Measurements from ENCODE around the gene PYGM.

Gene PYGM

GRCh38 chr11:64735725-64736259 lies 24.0 kb downstream of the PYGM start:
- DNase-seq (ENCODE audit: low read depth), result no peak

GRCh38 chr11:64734811-64735724 lies 24.7 kb downstream of the PYGM start:
- DNase-seq (ENCODE audit: low read depth), result no peak

- no peak for DNase-seq (ENCODE audit: low read depth)
Measured at GRCh38 chr11:64731601-64732000, 28.2 kb downstream of the PYGM start.

GRCh38 chr11:64729851-64730382 lies 29.9 kb downstream of the PYGM start:
- DNase-seq (ENCODE audit: low read depth), result no peak

DNA sequence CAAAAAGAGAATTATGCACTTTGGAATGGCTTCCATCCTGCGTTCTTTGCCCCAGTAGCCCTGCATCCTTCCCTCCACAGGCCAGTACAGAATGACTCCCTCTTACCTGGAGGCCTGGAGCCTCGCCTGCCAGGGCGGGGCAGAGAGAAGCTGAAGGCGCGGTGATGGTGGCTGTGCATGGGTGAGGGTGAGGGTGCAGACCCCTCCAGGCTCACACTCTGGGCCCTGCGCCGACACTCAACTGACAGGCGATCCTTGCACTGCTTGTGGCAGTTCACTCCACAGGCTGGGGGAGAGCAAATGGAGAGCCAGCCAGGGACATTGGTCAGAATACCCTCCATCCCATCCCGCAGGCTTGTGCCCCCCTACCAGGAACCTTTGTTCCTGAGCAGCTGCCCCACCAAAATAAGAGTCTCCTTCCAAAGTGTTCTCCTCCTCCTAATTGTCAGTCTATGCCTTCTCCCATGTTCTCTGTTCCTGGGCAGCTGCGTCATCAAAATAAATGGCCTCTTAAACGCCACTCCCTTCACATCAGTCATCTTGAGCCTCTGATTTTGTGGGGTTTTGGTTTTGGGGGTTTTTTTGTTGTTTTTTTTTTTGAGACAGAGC lies 30.9 kb downstream of the PYGM start:
- no peak for DNase-seq (ENCODE audit: low read depth)

GRCh38 chr11:64726867-64727530 lies 32.8 kb downstream of the PYGM start:
- no peak for DNase-seq (ENCODE audit: low read depth)

DNA sequence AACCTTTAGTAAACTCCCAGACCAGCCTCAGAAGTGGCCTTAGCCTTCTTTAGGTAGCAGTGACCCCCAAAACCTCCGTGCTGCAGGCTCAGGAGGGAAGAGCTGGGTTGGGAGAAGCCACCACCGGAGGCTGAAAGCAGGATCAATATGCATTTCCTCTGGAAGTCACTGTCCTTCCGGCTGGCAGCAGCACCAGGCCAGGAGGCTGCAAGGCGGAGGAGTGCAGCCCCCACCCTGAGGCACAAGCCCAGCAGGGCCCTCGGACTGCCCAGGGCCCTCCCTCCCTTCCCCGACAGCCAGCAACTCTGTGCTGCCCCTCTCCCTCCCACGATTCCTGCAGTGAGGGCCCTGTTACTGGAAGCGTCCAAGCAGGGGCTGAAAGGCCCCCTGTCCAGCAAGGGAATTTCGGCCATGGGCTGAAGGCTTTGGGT lies 33.5 kb downstream of the PYGM start:
- no peak for DNase-seq (ENCODE audit: low read depth)

GRCh38 chr11:64724863-64725532 lies 34.8 kb downstream of the PYGM start:
- DNase-seq (ENCODE audit: low read depth), result no peak

- no peak for DNase-seq (ENCODE audit: low read depth)
Measured at GRCh38 chr11:64723907-64724862, 35.6 kb downstream of the PYGM start.

DNA sequence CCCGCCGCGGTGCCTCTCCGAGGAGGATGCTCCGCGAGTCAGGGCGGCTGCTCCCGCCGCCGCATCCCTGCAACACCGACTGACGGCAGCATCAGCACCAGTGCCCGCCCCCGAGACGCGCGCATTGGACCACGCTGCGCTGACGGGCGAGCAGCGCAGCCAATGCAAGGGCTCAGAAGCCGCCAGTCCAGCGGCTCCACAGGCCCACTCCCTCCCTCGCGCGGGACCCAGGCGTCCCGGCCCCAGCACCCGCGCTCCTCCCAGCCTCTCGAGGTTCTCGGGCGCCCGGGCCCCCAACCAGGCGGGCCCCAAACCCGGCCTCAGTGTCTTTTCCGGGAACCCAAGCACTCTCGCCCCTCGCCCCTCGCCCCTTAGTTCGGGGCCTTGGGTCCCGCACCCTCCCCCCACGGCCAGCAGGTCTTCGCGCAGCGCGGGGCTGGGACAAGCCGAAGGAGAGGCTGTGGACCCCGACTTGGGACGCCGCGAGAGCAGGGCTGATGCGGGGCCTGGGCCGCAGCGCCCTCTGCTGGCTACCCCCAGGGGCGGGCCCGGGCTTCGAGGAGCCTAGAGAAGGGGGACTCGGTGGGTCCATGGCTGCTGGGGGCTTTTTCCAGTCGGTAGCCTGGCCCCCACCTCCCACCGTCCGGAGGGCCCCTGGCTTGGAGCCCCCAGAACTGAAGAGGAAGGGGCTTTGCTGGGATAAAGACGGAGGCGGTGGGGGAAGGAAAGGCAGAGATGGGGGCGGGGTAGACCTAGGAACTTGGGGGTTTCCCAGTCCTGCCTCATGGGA lies 36.5 kb downstream of the PYGM start, which contains the start of gene NRXN2:
Gene NRXN2 (minus strand): TSS at position 81 of the 790 bp plus-strand sequence. CDS start 9,498 bp downstream, outside the sequence.
- DNase-seq (ENCODE audit: low read depth), result peak; percentile 74

DNA sequence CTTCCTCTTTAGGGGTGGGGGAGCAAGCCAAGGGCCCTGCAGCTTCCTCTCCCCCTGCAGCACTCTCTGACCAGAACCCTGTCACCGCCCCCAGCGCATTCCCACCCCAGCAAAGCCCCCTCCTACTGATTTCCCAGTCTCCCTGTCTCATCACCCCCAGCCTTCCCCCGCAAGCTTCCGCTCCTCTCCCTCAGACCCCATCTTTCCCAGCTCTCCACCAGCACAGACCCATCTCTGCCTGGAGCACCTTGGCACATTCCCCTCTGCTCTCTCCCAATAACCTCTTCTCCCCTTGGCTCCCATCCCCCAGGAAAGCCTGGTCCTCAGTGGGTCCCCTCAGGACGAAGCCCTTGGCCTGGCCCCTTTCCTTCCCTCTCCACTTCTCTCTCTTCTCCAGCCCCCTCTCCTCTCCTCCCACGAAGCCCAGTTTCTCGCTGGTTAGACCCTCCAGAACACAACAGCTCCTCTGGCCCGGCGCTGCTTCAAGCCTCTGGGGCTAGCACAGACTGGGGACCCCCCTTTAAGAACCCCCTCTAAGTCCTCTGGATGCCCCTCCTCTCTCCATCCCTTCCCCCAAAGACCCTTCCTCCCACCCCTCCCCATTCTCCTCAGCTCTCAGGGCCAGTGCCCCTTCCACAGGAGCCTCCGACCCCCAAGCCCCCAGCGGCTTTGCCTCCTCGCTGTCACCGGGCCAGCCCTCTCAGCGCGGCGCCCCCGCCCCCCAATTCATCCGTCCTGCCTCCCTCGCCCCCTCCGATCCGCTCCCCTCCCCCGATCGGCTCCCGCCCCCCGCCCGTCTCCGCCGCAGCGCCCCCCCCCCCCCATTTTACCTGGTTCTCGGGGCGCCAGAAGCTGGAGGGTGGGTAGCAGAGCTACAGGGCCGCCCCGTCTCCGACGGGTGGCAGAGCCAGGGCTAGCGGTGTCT lies 37.4 kb downstream of the PYGM start:
- DNase-seq (ENCODE audit: low read depth), result no peak

- DNase-seq (ENCODE audit: low read depth), result no peak
Measured at GRCh38 chr11:64721359-64721699, 38.4 kb downstream of the PYGM start.

DNA sequence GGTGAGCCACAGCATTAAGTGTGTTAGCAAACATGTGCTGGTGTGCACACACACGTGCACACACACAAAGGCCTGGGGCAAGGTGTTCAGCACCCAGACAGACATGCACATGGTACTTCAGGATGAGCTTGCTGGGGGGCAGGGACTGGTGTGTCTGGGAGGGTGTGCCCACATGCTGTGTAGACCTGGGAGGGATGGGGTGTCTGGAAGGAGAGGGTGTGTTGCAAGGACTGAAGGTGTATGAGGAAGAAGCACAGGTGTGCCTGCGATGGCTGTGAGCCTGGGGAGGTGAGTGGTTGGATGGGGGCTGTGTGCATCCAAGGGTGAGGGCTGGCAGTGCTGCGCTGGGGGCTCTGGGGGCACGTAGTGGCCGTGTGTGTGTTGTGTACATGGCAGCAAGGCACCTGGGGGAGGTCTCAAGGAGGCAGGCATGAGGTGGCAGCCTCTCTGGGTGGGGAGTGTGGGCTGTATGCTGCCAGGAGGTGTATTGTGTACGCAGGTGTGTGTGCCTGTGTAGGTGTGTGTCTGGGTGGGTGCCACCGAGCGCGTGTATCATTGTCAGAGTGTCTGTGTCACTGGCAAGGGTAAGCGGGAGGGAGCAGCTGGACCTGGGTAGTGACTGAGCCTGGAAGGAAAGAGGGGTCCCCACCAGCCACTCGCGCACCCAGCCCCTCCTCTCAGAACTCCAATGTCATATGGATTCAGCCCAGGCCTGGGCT lies 39.0 kb downstream of the PYGM start:
- no peak for DNase-seq (ENCODE audit: low read depth)

- DNase-seq (ENCODE audit: low read depth), result no peak
Measured at GRCh38 chr11:64720167-64720566, 39.6 kb downstream of the PYGM start.

DNA sequence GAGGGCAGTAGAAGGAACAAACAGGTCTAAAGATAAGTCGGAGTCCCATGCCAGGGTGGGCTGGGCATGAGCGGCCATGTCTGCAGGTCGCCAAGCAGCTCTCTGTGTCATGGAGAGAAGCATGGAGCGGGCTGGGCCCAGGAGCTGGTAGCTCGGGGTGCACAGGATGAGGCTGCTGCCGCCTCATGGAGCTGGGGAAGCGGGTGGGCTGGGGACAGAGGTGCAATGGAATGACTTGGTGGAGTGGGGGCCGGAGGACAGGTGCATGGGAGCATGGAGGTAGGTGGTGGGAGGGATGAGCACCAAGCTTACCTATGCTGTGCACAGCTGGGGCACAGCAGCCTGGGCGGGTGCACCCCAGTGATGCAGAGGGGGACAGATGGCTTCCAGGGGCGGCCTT lies 40.4 kb downstream of the PYGM start:
- no peak for DNase-seq (ENCODE audit: low read depth)

DNA sequence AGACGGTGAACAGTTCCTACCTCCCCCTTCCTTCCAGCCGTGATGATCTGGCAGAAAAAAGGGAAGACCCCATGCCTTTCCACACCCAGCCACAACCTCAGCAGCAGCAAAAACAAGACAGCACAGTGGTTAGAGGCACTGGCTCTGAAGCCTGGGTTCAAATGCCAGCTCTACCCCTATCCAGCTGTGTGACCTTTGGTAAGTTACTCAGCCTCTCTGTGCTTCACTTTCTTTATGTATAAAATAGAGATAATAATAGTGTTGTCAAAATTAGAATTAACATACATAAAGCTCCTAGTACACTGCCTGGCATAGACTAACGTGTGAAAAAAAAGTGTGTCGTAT lies 41.0 kb downstream of the PYGM start:
- DNase-seq (ENCODE audit: low read depth), result no peak

DNA sequence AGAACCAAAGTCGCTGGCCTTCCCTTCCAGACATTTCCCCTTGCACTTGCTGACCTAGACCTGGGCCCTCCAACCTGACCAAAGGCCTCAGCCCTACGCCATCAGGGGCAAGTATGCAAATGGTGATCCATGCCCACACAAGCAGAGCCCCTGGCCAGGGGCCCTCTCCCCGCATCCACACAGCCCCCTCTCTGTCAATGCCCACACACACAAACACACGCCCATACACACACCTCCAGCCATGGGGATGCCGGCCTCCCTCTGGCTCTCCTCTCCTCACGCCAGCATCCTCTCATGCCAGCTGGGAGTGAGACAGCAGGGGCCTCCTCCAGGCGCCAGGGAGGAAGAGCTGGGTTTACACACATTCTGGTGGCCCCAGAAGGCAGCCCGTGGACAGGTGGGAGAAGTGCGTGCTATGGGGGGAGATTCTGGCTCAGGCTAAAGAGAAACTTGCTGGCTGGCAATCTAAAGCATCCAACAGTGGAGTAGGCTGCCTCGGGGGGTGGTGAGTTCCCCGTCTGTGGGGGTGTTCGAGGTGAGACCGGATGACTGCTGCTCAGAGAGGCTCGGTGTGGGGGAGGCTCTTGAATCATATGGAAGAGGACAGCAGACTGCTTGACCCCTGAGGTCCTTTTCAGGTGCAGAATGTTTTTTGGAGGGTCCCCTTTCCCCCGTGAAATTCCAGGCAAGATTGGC lies 41.5 kb downstream of the PYGM start:
- no peak for DNase-seq (ENCODE audit: low read depth)

GRCh38 chr11:64717268-64717578 lies 42.6 kb downstream of the PYGM start:
- DNase-seq (ENCODE audit: low read depth), result no peak

Data from activated gamma-delta T cell treated with anti-CD3 and anti-CD28 coated beads, Interleukin-2, amount 50 U/mL, for 16 hours (primary cell).